Lower leg skin (tissue), 4 donors: Measurements from ENCODE around the gene ALLC. TPM values are rescaled to one million over a fixed set of nuclear protein-coding genes. Genes with fewer than 3 reads are reported as not detected.

Experiments
- DNase-seq, 2 donors: peaks; one replicate each; pipeline ENCODE4 v3.0.0-alpha.2; 2019; ENCODE audit warnings: low spot score in 2 of 2
- H3K4me3 ChIP-seq: fragments of 200-600 bp; sonication (generic); 2 replicates; pipeline ENCODE4 v1.5.1; 2017; ENCODE audit warnings: mild to moderate bottlenecking, low read depth; ENCODE audit not compliant: poor library complexity, severe bottlenecking
- CTCF ChIP-seq, 3 donors: fragments of 450-650 bp; IDR thresholded peaks; one replicate each; pipeline ENCODE4 v1.5.1; 2016; ENCODE audit warnings: antibody characterized with exemption in 3 of 3, mild to moderate bottlenecking in 3 of 3, moderate library complexity in 2 of 3
- POLR2A ChIP-seq, 2 donors: fragments of 450-650 bp; IDR thresholded peaks; one replicate each; pipeline ENCODE4 v1.6.1; 2016 to 2017; ENCODE audit warnings: antibody characterized with exemption in 2 of 2, mild to moderate bottlenecking in 1 of 2, moderate library complexity in 1 of 2
- WGBS, 2 donors: methylation state at CpG; one replicate each; pipeline ENCODE4 v1.1.5; 2018; 5-methylcytosine and 5-hydroxymethylcytosine counted together
- intact Hi-C: fragments of 100-400 bp; cut with DNase I; formaldehyde crosslinking; loops from one replicate; pipeline ENCODE4 v1.15.0; 2023; ENCODE audit warnings: low total_unique reads
- total RNA-seq, 4 donors: library from RNA; depleted of rRNA; stranded (reverse); fragments of >200 nt; gene quantifications; one replicate each; pipeline ENCODE4 v1.1.0, GENCODE V29; 2016

The ALLC gene
- total RNA-seq, 4 donors from 2014 or later: 0.23 to 1.1 TPM; not detected in 2

- WGBS, 2 donors: 89 to 90% methylated on average over 20 of the region's 20 CpGs
- TF ChIP-seq CTCF (IDR thresholded peaks at IDR 0.05) (no peak), POLR2A (IDR thresholded peaks at IDR 0.05) (no peak)
- intact Hi-C loops: no loop called here
- DNase-seq: peak in 1 of 2 donors; percentile 81
- no peak overlapping the region for H3K4me3 ChIP-seq
These were observed 89.1 kb downstream of the ALLC start for GRCh38 chr2:3747032-3747654.

- no peak overlapping the region for H3K4me3 ChIP-seq
- TF ChIP-seq CTCF (IDR thresholded peaks at IDR 0.05): no peak
- TF ChIP-seq POLR2A (IDR thresholded peaks at IDR 0.05): no peak
- 75 to 78% methylated on average over 9 of the region's 9 CpGs for WGBS, 2 donors
- peak in 1 of 2 donors; percentile 67 for DNase-seq
- intact Hi-C loops: no loop called here
These were observed 89.8 kb downstream of the ALLC start for GRCh38 chr2:3747826-3748225.

- DNase-seq: no peak
- intact Hi-C loops: no loop called here
- TF ChIP-seq POLR2A (IDR thresholded peaks at IDR 0.05) (no peak), CTCF (IDR thresholded peaks at IDR 0.05) (no peak)
- no peak overlapping the region for H3K4me3 ChIP-seq
- 69 to 70% methylated on average over 7 of the region's 7 CpGs for WGBS, 2 donors
These were observed 91.2 kb downstream of the ALLC start for GRCh38 chr2:3749201-3749600.

GRCh38 chr2:3751251-3751650 lies 93.3 kb downstream of the ALLC start:
- no peak overlapping the region for H3K4me3 ChIP-seq
- DNase-seq: peak in 1 of 2 donors; percentile 72
- no peak for TF ChIP-seq CTCF (IDR thresholded peaks at IDR 0.05)
- no peak for TF ChIP-seq POLR2A (IDR thresholded peaks at IDR 0.05)
- 81 to 84% methylated on average over 7 of the region's 7 CpGs for WGBS, 2 donors
- intact Hi-C loops: loop anchor here (5.0 kb wide), 1 partner anchor 356 kb away; no protein-coding TSS in a partner anchor

- H3K4me3 ChIP-seq: no peak overlapping the region
- TF ChIP-seq POLR2A (IDR thresholded peaks at IDR 0.05): no peak
- TF ChIP-seq CTCF (IDR thresholded peaks at IDR 0.05): no peak
- intact Hi-C loops: loop anchor here (5.0 kb wide), 1 partner anchor 355 kb away; no protein-coding TSS in a partner anchor
- DNase-seq: peak in 1 of 2 donors; percentile 52
- 39 to 63% methylated on average over 5 of the region's 5 CpGs for WGBS, 2 donors
These were observed 93.8 kb downstream of the ALLC start for GRCh38 chr2:3751806-3752205.

Other genes with a start within 250 kb of the ALLC start
- 10 to 100 TPM; 29.1 to 55.5 (median 44.1) TPM for gene ADI1, start 138.7 kb upstream of the ALLC start, total RNA-seq
- 10 to 100 TPM; 10.7 to 17.1 (median 14.4) TPM for gene RNASEH1, start 99.9 kb upstream of the ALLC start, total RNA-seq
- 1,000 to 10,000 TPM; 1,759 to 5,685 (median 2,637) TPM for gene RPS7, start 82.9 kb upstream of the ALLC start, total RNA-seq
- gene COLEC11, start 63.1 kb upstream of the ALLC start, total RNA-seq: under 1 TPM in 3 of 4 donors, not detected in 1; 0.34 to 0.84 (median 0.59) TPM
- under 1 TPM in 1 of 4 donors, not detected in 3; 0.16 TPM for gene DCDC2C, start 45.4 kb downstream of the ALLC start, total RNA-seq